Measurements from ENCODE around the gene MAN1A2.
A peak's percentile ranks its signal among the peaks of the same experiment; 100 is the strongest.

The MAN1A2 gene

GRCh38 chr1:117364240-117364639, 3.0 kb upstream of the MAN1A2 start:
- H3K36me3 ChIP-seq (ENCODE audit: control insufficient read depth in 1 of 2, insufficient read depth in 2 of 2, low read length in 2 of 2) = no peaks in the 10 kb centered on the region
- peaks cover 3 to 10% of the 10 kb centered on the region in 2 donors for H3K4me1 ChIP-seq (ENCODE audit: control insufficient read depth in 1 of 2, insufficient read depth in 2 of 2, low read length in 2 of 2)
- no peak overlapping the region for H3K4me3 ChIP-seq (ENCODE audit: low read depth in 1 of 2, low read length in 2 of 2)
- H3K9me3 ChIP-seq (ENCODE audit: control insufficient read depth in 1 of 2, low read length in 2 of 2) = no peaks in the 10 kb centered on the region
- no peaks in the 10 kb centered on the region for H3K27me3 ChIP-seq (ENCODE audit: low read depth, low read length)
- no peak overlapping the region for H3K27ac ChIP-seq (ENCODE audit: low read length)

- Histone ChIP-seq H3K9me3 (ENCODE audit: control insufficient read depth in 1 of 2, low read length in 2 of 2) (no peaks in the 10 kb centered on the region), H3K27ac (ENCODE audit: low read length) (peak overlapping the region; percentile 97), H3K4me1 (ENCODE audit: control insufficient read depth in 1 of 2, insufficient read depth in 2 of 2, low read length in 2 of 2) (peaks cover 3 to 15% of the 10 kb centered on the region in 2 donors), H3K36me3 (ENCODE audit: control insufficient read depth in 1 of 2, insufficient read depth in 2 of 2, low read length in 2 of 2) (no peaks in the 10 kb centered on the region), H3K4me3 (ENCODE audit: low read depth in 1 of 2, low read length in 2 of 2) (peak overlapping the region; percentile 86 to 97), H3K27me3 (ENCODE audit: low read depth, low read length) (no peaks in the 10 kb centered on the region)
Measured at GRCh38 chr1:117365350-117366176, 1.7 kb upstream of the MAN1A2 start.

GRCh38 chr1:117366177-117367045, 838 bp upstream of the MAN1A2 start:
- H3K4me3 ChIP-seq (ENCODE audit: low read depth in 1 of 2, low read length in 2 of 2) = peak overlapping the region; percentile 86 to 97
- H3K27ac ChIP-seq (ENCODE audit: low read length) = peak overlapping the region; percentile 97
- H3K27me3 ChIP-seq (ENCODE audit: low read depth, low read length) = no peaks in the 10 kb centered on the region
- no peaks in the 10 kb centered on the region for H3K36me3 ChIP-seq (ENCODE audit: control insufficient read depth in 1 of 2, insufficient read depth in 2 of 2, low read length in 2 of 2)
- H3K4me1 ChIP-seq (ENCODE audit: control insufficient read depth in 1 of 2, insufficient read depth in 2 of 2, low read length in 2 of 2) = peaks cover 3 to 22% of the 10 kb centered on the region in 2 donors
- no peaks in the 10 kb centered on the region for H3K9me3 ChIP-seq (ENCODE audit: control insufficient read depth in 1 of 2, low read length in 2 of 2)

GRCh38 chr1:117368116-117369108, 1.2 kb downstream of the MAN1A2 start:
- H3K36me3 ChIP-seq (ENCODE audit: control insufficient read depth in 1 of 2, insufficient read depth in 2 of 2, low read length in 2 of 2) = no peaks in the 10 kb centered on the region
- H3K4me3 ChIP-seq (ENCODE audit: low read depth in 1 of 2, low read length in 2 of 2) = peak overlapping the region; percentile 76 to 97
- H3K27me3 ChIP-seq (ENCODE audit: low read depth, low read length) = no peaks in the 10 kb centered on the region
- peaks cover 3 to 22% of the 10 kb centered on the region in 2 donors for H3K4me1 ChIP-seq (ENCODE audit: control insufficient read depth in 1 of 2, insufficient read depth in 2 of 2, low read length in 2 of 2)
- H3K27ac ChIP-seq (ENCODE audit: low read length) = peak overlapping the region; percentile 97
- no peaks in the 10 kb centered on the region for H3K9me3 ChIP-seq (ENCODE audit: control insufficient read depth in 1 of 2, low read length in 2 of 2)

- Histone ChIP-seq H3K4me3 (ENCODE audit: low read depth in 1 of 2, low read length in 2 of 2) (peak overlapping the region; percentile 76 to 97), H3K27ac (ENCODE audit: low read length) (no peak overlapping the region), H3K36me3 (ENCODE audit: control insufficient read depth in 1 of 2, insufficient read depth in 2 of 2, low read length in 2 of 2) (no peaks in the 10 kb centered on the region), H3K27me3 (ENCODE audit: low read depth, low read length) (no peaks in the 10 kb centered on the region), H3K4me1 (ENCODE audit: control insufficient read depth in 1 of 2, insufficient read depth in 2 of 2, low read length in 2 of 2) (peaks cover 3 to 26% of the 10 kb centered on the region in 2 donors), H3K9me3 (ENCODE audit: control insufficient read depth in 1 of 2, low read length in 2 of 2) (no peaks in the 10 kb centered on the region)
Measured at GRCh38 chr1:117370071-117370470, 2.8 kb downstream of the MAN1A2 start.

GRCh38 chr1:117370509-117370908, 3.3 kb downstream of the MAN1A2 start:
- Histone ChIP-seq H3K27me3 (ENCODE audit: low read depth, low read length) (no peaks in the 10 kb centered on the region), H3K4me3 (ENCODE audit: low read depth in 1 of 2, low read length in 2 of 2) (peak overlapping the region; percentile 76 to 97), H3K9me3 (ENCODE audit: control insufficient read depth in 1 of 2, low read length in 2 of 2) (no peaks in the 10 kb centered on the region), H3K36me3 (ENCODE audit: control insufficient read depth in 1 of 2, insufficient read depth in 2 of 2, low read length in 2 of 2) (no peaks in the 10 kb centered on the region), H3K27ac (ENCODE audit: low read length) (no peak overlapping the region), H3K4me1 (ENCODE audit: control insufficient read depth in 1 of 2, insufficient read depth in 2 of 2, low read length in 2 of 2) (peaks cover 0 to 22% of the 10 kb centered on the region in 2 donors)

GRCh38 chr1:117371441-117372151, 4.3 kb downstream of the MAN1A2 start:
- Histone ChIP-seq H3K9me3 (ENCODE audit: control insufficient read depth in 1 of 2, low read length in 2 of 2) (no peaks in the 10 kb centered on the region), H3K4me3 (ENCODE audit: low read depth in 1 of 2, low read length in 2 of 2) (no peak overlapping the region), H3K4me1 (ENCODE audit: control insufficient read depth in 1 of 2, insufficient read depth in 2 of 2, low read length in 2 of 2) (peaks cover 0 to 18% of the 10 kb centered on the region in 2 donors), H3K27ac (ENCODE audit: low read length) (no peak overlapping the region), H3K27me3 (ENCODE audit: low read depth, low read length) (no peaks in the 10 kb centered on the region), H3K36me3 (ENCODE audit: control insufficient read depth in 1 of 2, insufficient read depth in 2 of 2, low read length in 2 of 2) (no peaks in the 10 kb centered on the region)

- no peaks in the 10 kb centered on the region for H3K36me3 ChIP-seq (ENCODE audit: control insufficient read depth in 1 of 2, insufficient read depth in 2 of 2, low read length in 2 of 2)
- H3K27ac ChIP-seq (ENCODE audit: low read length) = no peak overlapping the region
- peaks cover 0 to 18% of the 10 kb centered on the region in 2 donors for H3K4me1 ChIP-seq (ENCODE audit: control insufficient read depth in 1 of 2, insufficient read depth in 2 of 2, low read length in 2 of 2)
- H3K4me3 ChIP-seq (ENCODE audit: low read depth in 1 of 2, low read length in 2 of 2) = no peak overlapping the region
- no peaks in the 10 kb centered on the region for H3K9me3 ChIP-seq (ENCODE audit: control insufficient read depth in 1 of 2, low read length in 2 of 2)
- H3K27me3 ChIP-seq (ENCODE audit: low read depth, low read length) = no peaks in the 10 kb centered on the region
Measured at GRCh38 chr1:117372863-117373412, 5.7 kb downstream of the MAN1A2 start.

GRCh38 chr1:117373932-117374331, 6.7 kb downstream of the MAN1A2 start:
- H3K4me3 ChIP-seq (ENCODE audit: low read depth in 1 of 2, low read length in 2 of 2) = no peak overlapping the region
- H3K27me3 ChIP-seq (ENCODE audit: low read depth, low read length) = no peaks in the 10 kb centered on the region
- peaks cover 0 to 18% of the 10 kb centered on the region in 2 donors for H3K4me1 ChIP-seq (ENCODE audit: control insufficient read depth in 1 of 2, insufficient read depth in 2 of 2, low read length in 2 of 2)
- H3K27ac ChIP-seq (ENCODE audit: low read length) = no peak overlapping the region
- no peaks in the 10 kb centered on the region for H3K9me3 ChIP-seq (ENCODE audit: control insufficient read depth in 1 of 2, low read length in 2 of 2)
- H3K36me3 ChIP-seq (ENCODE audit: control insufficient read depth in 1 of 2, insufficient read depth in 2 of 2, low read length in 2 of 2) = no peaks in the 10 kb centered on the region

- Histone ChIP-seq H3K27ac (ENCODE audit: low read length) (no peak overlapping the region), H3K4me1 (ENCODE audit: control insufficient read depth in 1 of 2, insufficient read depth in 2 of 2, low read length in 2 of 2) (peaks cover 0 to 13% of the 10 kb centered on the region in 2 donors), H3K27me3 (ENCODE audit: low read depth, low read length) (no peaks in the 10 kb centered on the region), H3K9me3 (ENCODE audit: control insufficient read depth in 1 of 2, low read length in 2 of 2) (no peaks in the 10 kb centered on the region), H3K4me3 (ENCODE audit: low read depth in 1 of 2, low read length in 2 of 2) (no peak overlapping the region), H3K36me3 (ENCODE audit: control insufficient read depth in 1 of 2, insufficient read depth in 2 of 2, low read length in 2 of 2) (no peaks in the 10 kb centered on the region)
Measured at GRCh38 chr1:117375327-117375726, 8.1 kb downstream of the MAN1A2 start.
